ENCODE results near the gene SIGLEC14.
A peak's percentile ranks its signal among the peaks of the same experiment; 100 is the strongest.

The SIGLEC14 gene

GRCh38 chr19:51626675-51627074 is 19.9 kb downstream of the SIGLEC14 start:
- DNase-seq (ENCODE audit: low read depth in 2 of 2, low spot score in 1 of 2), result no peak

GRCh38 chr19:51621178-51621577 is 25.4 kb downstream of the SIGLEC14 start:
- DNase-seq (ENCODE audit: low read depth in 2 of 2, low spot score in 1 of 2), result no peak

- DNase-seq (ENCODE audit: low read depth in 2 of 2, low spot score in 1 of 2), result no peak
Observed at GRCh38 chr19:51615991-51616390, 30.6 kb downstream of the SIGLEC14 start.

GRCh38 chr19:51614789-51615188 is 31.8 kb downstream of the SIGLEC14 start:
- DNase-seq (ENCODE audit: low read depth in 2 of 2, low spot score in 1 of 2), result no peak

- no peak for DNase-seq (ENCODE audit: low read depth in 2 of 2, low spot score in 1 of 2)
Observed at GRCh38 chr19:51610576-51610975, 36.0 kb downstream of the SIGLEC14 start.

GRCh38 chr19:51607920-51608562 is 38.6 kb downstream of the SIGLEC14 start:
- no peak for DNase-seq (ENCODE audit: low read depth in 2 of 2, low spot score in 1 of 2)

GRCh38 chr19:51607077-51607476 is 39.5 kb downstream of the SIGLEC14 start:
- DNase-seq (ENCODE audit: low read depth in 2 of 2, low spot score in 1 of 2), result no peak

GRCh38 chr19:51602189-51602854 is 44.3 kb downstream of the SIGLEC14 start:
- no peak for DNase-seq (ENCODE audit: low read depth in 2 of 2, low spot score in 1 of 2)

- no peak for DNase-seq (ENCODE audit: low read depth in 2 of 2, low spot score in 1 of 2)
Observed at GRCh38 chr19:51600940-51601580, 45.6 kb downstream of the SIGLEC14 start.

GRCh38 chr19:51599084-51599483 is 47.5 kb downstream of the SIGLEC14 start:
- DNase-seq (ENCODE audit: low read depth in 2 of 2, low spot score in 1 of 2), result no peak

- DNase-seq (ENCODE audit: low read depth in 2 of 2, low spot score in 1 of 2), result no peak
Observed at GRCh38 chr19:51598159-51598915, 48.3 kb downstream of the SIGLEC14 start.

- no peak for DNase-seq (ENCODE audit: low read depth in 2 of 2, low spot score in 1 of 2)
Observed at GRCh38 chr19:51595190-51596175, 51.1 kb downstream of the SIGLEC14 start.

- no peak for DNase-seq (ENCODE audit: low read depth in 2 of 2, low spot score in 1 of 2)
Observed at GRCh38 chr19:51594774-51595109, 51.9 kb downstream of the SIGLEC14 start.

GRCh38 chr19:51593969-51594773 is 52.5 kb downstream of the SIGLEC14 start:
- peak; percentile 91 to 95 for DNase-seq (ENCODE audit: low read depth in 2 of 2, low spot score in 1 of 2)

- DNase-seq (ENCODE audit: low read depth in 2 of 2, low spot score in 1 of 2), result no peak
Observed at GRCh38 chr19:51593138-51593890, 53.3 kb downstream of the SIGLEC14 start.
